PC-9 (cell line): Measurements from ENCODE around the gene PNPLA7. TPM values are rescaled to one million over a fixed set of nuclear protein-coding genes. Genes with fewer than 3 reads are reported as not detected.
A peak's percentile ranks its signal among the peaks of the same experiment; 100 is the strongest.

Source experiments
- BruUV-seq: library from RNA; stranded (reverse); fragments of 400-500 nt; replicated peaks from 2 replicates; lab custom pipeline; 2021; lab: Mats Ljungman, UMichigan
- CTCF ChIA-PET: fragments of 300-600 bp; sonication (Branson Sonifier 250); formaldehyde crosslinking; loops from one replicate; lab custom pipeline; 2022; ENCODE audit warnings: antibody characterized with exemption; lab: Charles Lee
- POLR2A ChIA-PET: fragments of 300-600 bp; sonication (Branson Sonifier 250); formaldehyde crosslinking; loops from one replicate; lab custom pipeline; 2022; ENCODE audit warnings: antibody characterized with exemption; ENCODE audit not compliant: unreplicated experiment; lab: Charles Lee
- DNase-seq, 2 experiments: peaks; one replicate each; pipeline versions ENCODE4 v3.0.0 to v3.0.0-alpha.2; 2015 to 2022; ENCODE audit warnings: mixed read lengths in 1 of 2
- H2AFZ ChIP-seq: fragments of 200-600 bp; sonication (generic); 2 replicates; pipeline ENCODE4 v1.8.1; 2017; ENCODE audit warnings: antibody characterized with exemption
- H3F3A ChIP-seq: fragments of 200-600 bp; sonication (generic); 2 replicates; pipeline ENCODE4 v1.8.1; 2017; ENCODE audit warnings: antibody characterized with exemption, mild to moderate bottlenecking, low read depth; ENCODE audit not compliant: insufficient read depth
- H3K27ac ChIP-seq: fragments of 200-600 bp; sonication (generic); 2 replicates; pipeline ENCODE4 v1.6.1; 2016; ENCODE audit warnings: mixed run types
- H3K27me3 ChIP-seq: fragments of 200-600 bp; sonication (generic); 2 replicates; pipeline ENCODE4 v1.6.1; 2016; ENCODE audit warnings: low read depth, mixed run types; ENCODE audit not compliant: insufficient read depth
- H3K36me3 ChIP-seq: fragments of 200-600 bp; sonication (generic); 2 replicates; pipeline ENCODE4 v1.6.1; 2016; ENCODE audit warnings: low read depth, mixed run types
- H3K4me1 ChIP-seq: fragments of 200-600 bp; sonication (generic); replicated peaks from 2 replicates; pipeline ENCODE4 v1.6.1; 2016; ENCODE audit warnings: mixed run types; ENCODE audit not compliant: insufficient read depth
- H3K4me2 ChIP-seq: fragments of 200-600 bp; sonication (generic); 2 replicates; pipeline ENCODE4 v1.6.1; 2017; ENCODE audit warnings: mixed run types
- H3K4me3 ChIP-seq: fragments of 200-600 bp; sonication (generic); 2 replicates; pipeline ENCODE4 v1.6.1; 2016; ENCODE audit warnings: mixed run types
- H3K79me2 ChIP-seq: fragments of 200-600 bp; sonication (generic); 2 replicates; pipeline ENCODE4 v1.6.1; 2017; ENCODE audit warnings: low read depth, mixed run types
- H3K9me2 ChIP-seq: fragments of 200-600 bp; sonication (generic); 2 replicates; pipeline ENCODE4 v1.8.1; 2017; ENCODE audit warnings: mild to moderate bottlenecking; ENCODE audit not compliant: insufficient read depth
- H3K9me3 ChIP-seq: fragments of 200-600 bp; sonication (generic); 2 replicates; pipeline ENCODE4 v1.8.1; 2016; ENCODE audit warnings: low read depth; ENCODE audit not compliant: insufficient read depth
- H4K20me1 ChIP-seq: fragments of 200-600 bp; sonication (generic); 2 replicates; pipeline ENCODE4 v1.8.1; 2017; ENCODE audit not compliant: insufficient read depth
- EZH2 ChIP-seq: fragments of 200-600 bp; sonication (generic); IDR thresholded peaks from 2 replicates; pipeline ENCODE4 v1.8.0; 2017; ENCODE audit warnings: antibody characterized with exemption, low read depth
- intact Hi-C: fragments of 100-400 bp; cut with micrococcal nuclease; formaldehyde crosslinking; loops from one replicate; pipeline ENCODE4 v1.10.0; 2022; ENCODE audit not compliant: unreplicated experiment
- total RNA-seq: library from RNA; stranded (reverse); gene quantifications from 2 replicates; pipeline ENCODE4 v1.2.3, GENCODE V29; 2021
- TF ChIP-seq, protein P1 (sequence below): fragments of 200-600 bp; sonication (generic); conservative IDR thresholded peaks from 2 replicates; pipeline ENCODE4 v1.6.1; 2017; ENCODE audit warnings: mixed run types, antibody characterized with exemption, mild to moderate bottlenecking, moderate library complexity

Gene PNPLA7
- total RNA-seq, 1 experiment from 2014 or later: 1.9 TPM

GRCh38 chr9:137459152-137459600 lies 91.0 kb downstream of the PNPLA7 start, which contains the start of gene NSMF:
Gene NSMF, minus strand, starts transcription at chr9:137459334. Its CDS starts 232 bp downstream, at chr9:137459102.
- ChIA-PET POLR2A (interaction anchor here (0.6 to 0.7 kb wide), 4 partner anchors 23 to 270 kb away, joined by 3 to 7 read pairs (median 5); no protein-coding TSS in a partner anchor), CTCF (interaction anchor here (0.5 kb wide), 1 partner anchor 194 kb away, joined by 3 read pairs; no protein-coding TSS in a partner anchor)
- H3K27ac ChIP-seq: no peak within 1 kb of the TSS
- no peaks in the 10 kb centered on the region for H3K27me3 ChIP-seq
- TF ChIP-seq EZH2: no peak
- TF ChIP-seq, protein P1, sequence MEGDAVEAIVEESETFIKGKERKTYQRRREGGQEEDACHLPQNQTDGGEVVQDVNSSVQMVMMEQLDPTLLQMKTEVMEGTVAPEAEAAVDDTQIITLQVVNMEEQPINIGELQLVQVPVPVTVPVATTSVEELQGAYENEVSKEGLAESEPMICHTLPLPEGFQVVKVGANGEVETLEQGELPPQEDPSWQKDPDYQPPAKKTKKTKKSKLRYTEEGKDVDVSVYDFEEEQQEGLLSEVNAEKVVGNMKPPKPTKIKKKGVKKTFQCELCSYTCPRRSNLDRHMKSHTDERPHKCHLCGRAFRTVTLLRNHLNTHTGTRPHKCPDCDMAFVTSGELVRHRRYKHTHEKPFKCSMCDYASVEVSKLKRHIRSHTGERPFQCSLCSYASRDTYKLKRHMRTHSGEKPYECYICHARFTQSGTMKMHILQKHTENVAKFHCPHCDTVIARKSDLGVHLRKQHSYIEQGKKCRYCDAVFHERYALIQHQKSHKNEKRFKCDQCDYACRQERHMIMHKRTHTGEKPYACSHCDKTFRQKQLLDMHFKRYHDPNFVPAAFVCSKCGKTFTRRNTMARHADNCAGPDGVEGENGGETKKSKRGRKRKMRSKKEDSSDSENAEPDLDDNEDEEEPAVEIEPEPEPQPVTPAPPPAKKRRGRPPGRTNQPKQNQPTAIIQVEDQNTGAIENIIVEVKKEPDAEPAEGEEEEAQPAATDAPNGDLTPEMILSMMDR: no peak
- peak; percentile 68 to 96 for DNase-seq
- peaks cover 9% of the 10 kb centered on the region; the same call in 1 of the 2 replicates for H3F3A ChIP-seq
- peak within 1 kb of the TSS; percentile 85 for H2AFZ ChIP-seq
- intact Hi-C loops: loop anchor here (1.0 kb wide), 1 partner anchor 47 kb away; no protein-coding TSS in a partner anchor
- no peaks in the 10 kb centered on the region for H4K20me1 ChIP-seq
- H3K9me3 ChIP-seq: no peaks in the 10 kb centered on the region
- 0 out of 2 replicates have a peak, but pooled peaks cover 4% of the 10 kb centered on the region for H3K4me1 ChIP-seq
- BruUV-seq: no TSS peak
- peak within 1 kb of the TSS; percentile 82 for H3K4me2 ChIP-seq
- no peaks in the 10 kb centered on the region for H3K9me2 ChIP-seq
- peak within 1 kb of the TSS; percentile 68 for H3K4me3 ChIP-seq
- 0 out of 2 replicates have a peak, but pooled peaks cover 3% of the 10 kb centered on the region for H3K79me2 ChIP-seq
- H3K36me3 ChIP-seq: peaks cover 3% of the 10 kb centered on the region; the same call in 1 of the 2 replicates

DNA sequence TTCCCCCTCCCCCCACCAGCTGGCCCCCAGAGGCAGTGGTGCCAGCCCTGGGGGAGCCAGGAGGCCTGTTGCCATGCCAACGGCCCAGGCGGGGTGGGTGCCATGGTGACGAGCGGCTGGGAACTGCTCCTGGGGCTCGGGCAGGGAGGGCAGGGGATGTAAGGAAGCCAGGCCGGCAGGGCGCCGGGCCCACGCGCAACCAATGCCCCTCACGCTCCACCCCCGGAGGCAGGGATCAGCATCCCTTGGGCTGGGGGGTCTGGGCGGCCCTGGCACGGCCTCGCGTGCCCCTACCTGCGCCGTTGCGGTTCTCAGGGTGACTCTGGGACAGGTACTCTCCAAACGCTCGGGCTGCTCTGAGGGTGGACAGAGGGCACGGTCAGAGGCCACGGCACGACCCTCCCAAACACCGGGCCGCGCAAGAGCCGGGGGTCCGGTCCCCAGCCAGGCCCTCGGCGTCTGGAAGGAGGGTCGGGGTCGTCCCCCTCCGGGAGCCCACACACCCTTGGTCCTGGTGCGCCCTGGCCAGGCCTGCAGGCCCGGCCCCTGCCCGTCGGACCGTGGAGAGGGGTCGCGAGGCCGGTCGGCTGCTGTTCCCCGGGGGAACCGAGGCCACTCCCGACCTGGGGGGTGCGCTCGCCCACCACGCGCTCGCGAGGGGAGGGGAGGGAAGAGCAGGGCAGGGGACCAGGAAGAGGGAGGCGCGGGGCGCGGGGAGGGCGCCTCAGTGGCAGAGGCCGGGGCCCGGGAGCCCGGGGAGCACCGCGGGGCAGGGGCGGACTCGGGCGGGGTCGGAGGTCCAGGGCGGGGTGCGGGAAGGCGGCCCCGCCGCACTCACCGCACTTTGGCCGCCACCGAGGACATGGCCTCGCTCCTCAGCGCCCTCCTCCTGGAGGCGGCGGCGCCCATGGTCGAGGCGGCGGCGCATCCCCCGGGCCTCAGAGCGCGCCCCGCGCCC lies 91.7 kb downstream of the PNPLA7 start:
- intact Hi-C loops: loop anchor here (1.0 kb wide), 1 partner anchor 48 kb away; no protein-coding TSS in a partner anchor
- no peak for DNase-seq
- no peaks in the 10 kb centered on the region for H3K9me3 ChIP-seq
- BruUV-seq: no TSS peak
- H3K27ac ChIP-seq: no peak overlapping the region
- H2AFZ ChIP-seq: peak overlapping the region; percentile 68
- 0 out of 2 replicates have a peak, but pooled peaks cover 3% of the 10 kb centered on the region for H3K79me2 ChIP-seq
- POLR2A ChIA-PET: interaction anchor here (0.6 kb wide), 1 partner anchor 269 kb away, joined by 7 read pairs; no protein-coding TSS in a partner anchor
- TF ChIP-seq, protein P1: no peak
- no peak for TF ChIP-seq EZH2
- H3K27me3 ChIP-seq: no peaks in the 10 kb centered on the region
- H3K9me2 ChIP-seq: no peaks in the 10 kb centered on the region
- CTCF ChIA-PET: interaction anchor here (0.6 kb wide), 1 partner anchor 55 kb away, joined by 6 read pairs; no protein-coding TSS in a partner anchor
- peaks cover 3% of the 10 kb centered on the region; the same call in 1 of the 2 replicates for H3K36me3 ChIP-seq
- no peaks in the 10 kb centered on the region for H4K20me1 ChIP-seq
- H3K4me2 ChIP-seq: peak overlapping the region; percentile 82
- H3K4me1 ChIP-seq: 0 out of 2 replicates have a peak, but pooled peaks cover 4% of the 10 kb centered on the region
- H3F3A ChIP-seq: peaks cover 9% of the 10 kb centered on the region; the same call in 1 of the 2 replicates
- H3K4me3 ChIP-seq: peak overlapping the region; percentile 68
